K562 (cell line): Measurements from ENCODE around the gene SAMD10. TPM values are rescaled to one million over a fixed set of nuclear protein-coding genes. Genes with fewer than 3 reads are reported as not detected.

Experiments
- ATAC-seq: fragments of 200-7000 bp; cut with Tn5 transposase; 3 replicates; pipeline ENCODE4 v1.9.1; 2020; ENCODE audit warnings: moderate library complexity
- BruUV-seq: library from RNA; stranded (reverse); fragments of 400-500 nt; replicated peaks from 2 replicates; lab custom pipeline; 2021; lab: Mats Ljungman, UMichigan
- CTCF ChIA-PET: fragments of 300-600 bp; formaldehyde crosslinking; extraction: SDS; loops from one replicate; lab custom pipeline; 2021; ENCODE audit warnings: low intra/inter-chr PET ratio; lab: Yijun Ruan, JAX
- POLR2A ChIA-PET: fragments of 300-600, 350-650 bp; sonication (Branson Sonifier 250); formaldehyde crosslinking; extraction: SDS; loops from one replicate; lab custom pipeline; 2021; ENCODE audit warnings: antibody characterized with exemption, inconsistent platforms; lab: Yijun Ruan, JAX
- DNase-seq, 4 experiments: peaks; one replicate each; pipeline versions ENCODE4 v3.0.0 to v3.0.0-alpha.2; 2011 to 2018; ENCODE audit warnings: low spot score in 3 of 4, mixed read lengths in 3 of 4; ENCODE audit errors: extremely low read depth in 1 of 4
- FAIRE-seq: peaks from 2 replicates; lab custom pipeline; 2011; peaks lifted over from hg19 to GRCh38; lab: Jason Lieb, UNC
- H2AFZ ChIP-seq: 2 replicates; pipeline ENCODE4 v1.6.0; 2011; ENCODE audit warnings: low read depth, low read length, control low read depth, inconsistent platforms
- H3K27ac ChIP-seq: fragments of 200-600 bp; 3 replicates; pipeline ENCODE4 v1.8.0; 2011; ENCODE audit warnings: low read depth, mild to moderate bottlenecking, control low read depth, inconsistent platforms, low read length, moderate library complexity, mixed read lengths; ENCODE audit errors: extremely low read depth
- H3K27me3 ChIP-seq, 2 experiments: fragments of 300-600 bp in 1 of 2; 2 replicates in 1 of 2; 3 replicates in 1 of 2; pipeline versions ENCODE4 v1.6.0 to v1.8.0; 2011; ENCODE audit warnings: inconsistent platforms in 2 of 2, low read length in 2 of 2, mild to moderate bottlenecking in 1 of 2, mixed read lengths in 1 of 2, moderate library complexity in 1 of 2; ENCODE audit not compliant: control insufficient read depth in 2 of 2, insufficient read depth in 2 of 2
- H3K36me3 ChIP-seq: fragments of 300-600 bp; 3 replicates; pipeline ENCODE4 v1.8.0; 2011; ENCODE audit warnings: mild to moderate bottlenecking, low read length, inconsistent platforms; ENCODE audit not compliant: control insufficient read depth, insufficient read depth
- H3K4me1 ChIP-seq, 2 experiments: fragments of 200-600 bp in 1 of 2; replicated peaks in 1 of 2; 2 replicates in 1 of 2; 3 replicates in 1 of 2; pipeline versions ENCODE4 v1.5.1 to v1.8.0; 2011; ENCODE audit warnings: inconsistent platforms in 2 of 2, low read length in 2 of 2, mild to moderate bottlenecking in 1 of 2, mixed read lengths in 1 of 2, moderate library complexity in 1 of 2; ENCODE audit not compliant: control insufficient read depth in 2 of 2, insufficient read depth in 2 of 2
- H3K4me2 ChIP-seq: 2 replicates; pipeline ENCODE4 v1.6.1; 2011; ENCODE audit warnings: low read length, control low read depth, inconsistent platforms, mixed read lengths; ENCODE audit not compliant: insufficient read depth
- H3K4me3 ChIP-seq: fragments of 200-600 bp; sonication (generic), shearing (Covaris generic); 2 replicates; pipeline ENCODE4 v1.5.1; 2016; ENCODE audit warnings: control low read depth, inconsistent platforms
- H3K79me2 ChIP-seq: fragments of 200-600 bp; 3 replicates; pipeline ENCODE4 v1.8.0; 2011; ENCODE audit warnings: low read length, inconsistent platforms; ENCODE audit not compliant: control insufficient read depth, insufficient read depth
- H3K9ac ChIP-seq, 2 experiments: 2 replicates each; pipeline versions ENCODE4 v1.6.0 to v1.6.1; 2011; ENCODE audit warnings: low read depth in 2 of 2, low read length in 2 of 2, control low read depth in 1 of 2, inconsistent platforms in 1 of 2, mild to moderate bottlenecking in 1 of 2, mixed read lengths in 1 of 2; ENCODE audit not compliant: insufficient read depth in 1 of 2
- H3K9me1 ChIP-seq: one replicate; pipeline ENCODE4 v1.6.0; 2011; ENCODE audit warnings: inconsistent platforms, mild to moderate bottlenecking, low read length, moderate library complexity; ENCODE audit not compliant: control insufficient read depth, insufficient read depth
- H3K9me3 ChIP-seq: replicated peaks from 2 replicates; pipeline ENCODE4 v1.5.1; 2011; ENCODE audit warnings: low read depth, low read length, inconsistent platforms; ENCODE audit not compliant: control insufficient read depth, insufficient read depth
- H4K20me1 ChIP-seq: replicated peaks from 2 replicates; pipeline ENCODE4 v1.6.1; 2011; ENCODE audit warnings: low read length, inconsistent platforms, mixed read lengths; ENCODE audit not compliant: control insufficient read depth, insufficient read depth
- ATF2 ChIP-seq: sonication (generic); formaldehyde crosslinking; IDR thresholded peaks from 2 replicates; pipeline ENCODE4 v1.8.1; 2022; ENCODE audit warnings: missing genetic modification reagents
- DMBX1 ChIP-seq: fragments of 250-450 bp; sonication (Bioruptor Pico); IDR thresholded peaks from 2 replicates; pipeline ENCODE4 v1.8.0; 2022; ENCODE audit warnings: inconsistent platforms, mild to moderate bottlenecking, moderate library complexity, borderline replicate concordance
- IRF1 ChIP-seq: sonication (generic); formaldehyde crosslinking; IDR thresholded peaks from 2 replicates; pipeline ENCODE4 v1.8.0; 2022; ENCODE audit warnings: missing genetic modification reagents, mild to moderate bottlenecking, borderline replicate concordance
- POLR2G ChIP-seq: fragments of 200-400 bp; formaldehyde crosslinking; IDR thresholded peaks from 2 replicates; pipeline ENCODE4 v1.6.1; 2017; ENCODE audit warnings: low read depth, mild to moderate bottlenecking, antibody characterized with exemption, low read length, moderate library complexity
- RBM14 ChIP-seq: fragments of 200-400 bp; formaldehyde crosslinking; IDR thresholded peaks from 2 replicates; pipeline ENCODE4 v1.6.1; 2018; ENCODE audit warnings: low read depth, mild to moderate bottlenecking, low read length, moderate library complexity, borderline replicate concordance; ENCODE audit not compliant: insufficient read depth
- WGBS: fragments of 100-300 bp; shearing (Covaris generic); methylation state at CpG from one replicate; pipeline ENCODE4 v1.1.6; 2016; ENCODE audit warnings: low coverage, mixed read lengths; ENCODE audit not compliant: insufficient coverage; ENCODE audit errors: missing lambda C conversion rate; 5-methylcytosine and 5-hydroxymethylcytosine counted together
- in situ Hi-C: fragments of 300-500 bp; cut with MboI; formaldehyde crosslinking; loops from 4 replicates; pipeline ENCODE4 v1.15.0; 2018; ENCODE audit warnings: inconsistent platforms, mixed read lengths
- intact Hi-C: fragments of 100-400 bp; cut with micrococcal nuclease; formaldehyde crosslinking; loops from 2 replicates; pipeline ENCODE4 v1.14.2; 2022
- polyA plus RNA-seq, 8 experiments: library from polyadenylated mRNA; depleted of rRNA in 4 of 8; stranded (reverse) in 5 of 8; unstranded in 3 of 8; fragments of >200 nt; fragmentation: Nextera tagmentation in 2 of 8; fragmentation: Illumina TruSeq in 1 of 8; extraction: Ambion mirVana in 2 of 8; extraction: Trizol in 1 of 8; gene quantifications; 2 replicates each; pipeline versions ENCODE4 v1.2.1 to v1.2.3, GENCODE V29; 2011 to 2014; ENCODE audit warnings: inconsistent platforms in 1 of 8, missing spikeins in 1 of 8
- total RNA-seq, 7 experiments: library from RNA; depleted of rRNA in 6 of 7; stranded (reverse); fragments of >200 nt in 6 of 7; fragmentation: Illumina TruSeq in 2 of 7; extraction: Trizol in 2 of 7; gene quantifications; 2 replicates each; pipeline versions ENCODE4 v1.2.1 to v1.2.3, GENCODE V29; 2011 to 2021; ENCODE audit warnings: low replicate concordance in 1 of 7

Gene SAMD10
- total and polyA plus RNA-seq, 9 of the 15 experiments (the other 6 are each of a cell fraction or from before 2014, with no cell fraction given) = 0.37 to 15.2 (median 4.8) TPM

GRCh38 chr20:63952769-63953168, 26.7 kb downstream of the SAMD10 start:
- H3K9me3 ChIP-seq = no peaks in the 10 kb centered on the region
- peaks cover 21% of the 10 kb centered on the region for H3K9me1 ChIP-seq
- H3K4me2 ChIP-seq = no peak overlapping the region
- 78% methylated on average over 13 of the region's 14 CpGs for WGBS
- no peak overlapping the region; the same call in 2 of the 3 replicates for H3K27ac ChIP-seq
- peaks cover 55% of the 10 kb centered on the region for H4K20me1 ChIP-seq
- H3K36me3 ChIP-seq = peaks cover 32% of the 10 kb centered on the region; the same call in 1 of the 3 replicates
- no TSS peak for BruUV-seq
- no peaks in the 10 kb centered on the region for H3K27me3 ChIP-seq
- ATAC-seq (no peak), FAIRE-seq (no peak), DNase-seq (no peak)
- H2AFZ ChIP-seq = no peak overlapping the region
- in situ Hi-C loops = no loop called here
- peaks cover 30 to 93% of the 10 kb centered on the region in 2 experiments for H3K4me1 ChIP-seq
- POLR2A ChIA-PET = interaction anchor here (0.7 kb wide), 1 partner anchor 88 kb away, joined by 3 read pairs; no protein-coding TSS in a partner anchor
- peak overlapping the region in 1 of 2 experiments; percentile 55; a peak in 2 of 4 replicates for H3K9ac ChIP-seq
- TF ChIP-seq RBM14 (no peak), IRF1 (CRISPR knock-in tag) (no peak), DMBX1 (CRISPR knock-in tag) (no peak)
- CTCF ChIA-PET = interaction anchor here (0.6 kb wide), 1 partner anchor 77 kb away, joined by 4 read pairs; no protein-coding TSS in a partner anchor
- peaks cover 81% of the 10 kb centered on the region for H3K79me2 ChIP-seq
- intact Hi-C loops = no loop called here
- no peak overlapping the region for H3K4me3 ChIP-seq

- in situ Hi-C loops (no loop called here), intact Hi-C loops (no loop called here)
- Histone ChIP-seq H3K4me2 (no peak overlapping the region), H3K4me1 (peaks cover 25 to 93% of the 10 kb centered on the region in 2 experiments), H3K4me3 (no peak overlapping the region), H4K20me1 (peaks cover 61% of the 10 kb centered on the region), H3K79me2 (peaks cover 87% of the 10 kb centered on the region), H3K27me3 (no peaks in the 10 kb centered on the region), H3K9me1 (peaks cover 21% of the 10 kb centered on the region), H3K9ac (peak overlapping the region in 1 of 2 experiments; percentile 55; a peak in 2 of 4 replicates), H3K9me3 (no peaks in the 10 kb centered on the region), H3K27ac (no peak overlapping the region), H2AFZ (no peak overlapping the region), H3K36me3 (peaks cover 35% of the 10 kb centered on the region; the same call in 1 of the 3 replicates)
- ATAC-seq (no peak), DNase-seq (no peak), FAIRE-seq (no peak)
- no TSS peak for BruUV-seq
- WGBS = 91% methylated on average over 13 of the region's 15 CpGs
- no peak for TF ChIP-seq ATF2 (CRISPR knock-in tag)
- peak; percentile 50 for TF ChIP-seq POLR2G
- POLR2A ChIA-PET = interaction anchor here (0.7 kb wide), 1 partner anchor 88 kb away, joined by 3 read pairs; no protein-coding TSS in a partner anchor
- CTCF ChIA-PET = no interaction called here
These were observed 27.3 kb downstream of the SAMD10 start for GRCh38 chr20:63952210-63952535.
